GM18526 (cell line): Measurements from ENCODE around the gene CUEDC2.

Experiments used
- POLR2A ChIP-seq: IDR thresholded peaks from 3 replicates; pipeline ENCODE4 v1.6.1; 2011; ENCODE audit not compliant: insufficient read length; ENCODE audit errors: extremely low read depth

The CUEDC2 gene

GRCh38 chr10:102382871-102383270 lies 49.5 kb downstream of the CUEDC2 start:
- no peak for TF ChIP-seq POLR2A

GRCh38 chr10:102381983-102382382 lies 50.4 kb downstream of the CUEDC2 start:
- no peak for TF ChIP-seq POLR2A

- no peak for TF ChIP-seq POLR2A
Observed at GRCh38 chr10:102379383-102379782, 53.0 kb downstream of the CUEDC2 start.

- no peak for TF ChIP-seq POLR2A
Observed at GRCh38 chr10:102376901-102377300, 55.5 kb downstream of the CUEDC2 start.

- no peak for TF ChIP-seq POLR2A
Observed at GRCh38 chr10:102375867-102376266, 56.5 kb downstream of the CUEDC2 start.

GRCh38 chr10:102375250-102375649 lies 57.1 kb downstream of the CUEDC2 start:
- TF ChIP-seq POLR2A, result no peak
